Psoas muscle (tissue), 8 donors: ENCODE data around the gene COMMD8. TPM values are rescaled to one million over a fixed set of nuclear protein-coding genes. Genes with fewer than 3 reads are reported as not detected.
A peak's percentile ranks its signal among the peaks of the same experiment; 100 is the strongest.

Source experiments
- ATAC-seq, 4 donors: fragments of 200-7000 bp; cut with Tn5 transposase; one replicate each; pipeline ENCODE4 v1.9.1; 2020; ENCODE audit warnings: moderate library complexity in 3 of 4, mild to moderate bottlenecking in 2 of 4
- DNase-seq, 2 donors: peaks; one replicate each; pipeline ENCODE4 v3.0.0-alpha.2; 2020
- H3K27ac ChIP-seq: fragments of 200-600 bp; one replicate; pipeline ENCODE4 v1.8.0; 2022
- H3K27me3 ChIP-seq, 3 donors: fragments of 200-600 bp in 1 of 3; one replicate each; pipeline versions ENCODE4 v1.6.1 to v1.8.0; 2013 to 2022; ENCODE audit warnings: low read length in 2 of 3, mild to moderate bottlenecking in 2 of 3, moderate library complexity in 1 of 3; ENCODE audit not compliant: insufficient read depth in 3 of 3
- H3K36me3 ChIP-seq, 2 donors: fragments of 200-600 bp in 1 of 2; one replicate each; pipeline versions ENCODE4 v1.6.1 to v1.8.0; 2013 to 2022; ENCODE audit warnings: low read depth in 1 of 2, mild to moderate bottlenecking in 1 of 2, moderate library complexity in 1 of 2; ENCODE audit not compliant: insufficient read depth in 1 of 2
- H3K4me1 ChIP-seq: fragments of 200-600 bp; one replicate; pipeline ENCODE4 v1.8.0; 2022
- H3K4me3 ChIP-seq: fragments of 200-600 bp; one replicate; pipeline ENCODE4 v1.8.0; 2022; ENCODE audit warnings: mild to moderate bottlenecking
- H3K9me3 ChIP-seq: fragments of 200-600 bp; one replicate; pipeline ENCODE4 v1.8.0; 2022
- CTCF ChIP-seq: fragments of 200-600 bp; IDR thresholded peaks from one replicate; pipeline ENCODE4 v1.8.0; 2022; ENCODE audit warnings: antibody characterized with exemption
- WGBS, 3 donors: extraction: QIAGEN DNeasy Blood & Tissue Kit; methylation state at CpG; one replicate each; pipeline versions ENCODE4 v1.1.6 to v1.1.7; 2013; 5-methylcytosine and 5-hydroxymethylcytosine counted together
- intact Hi-C, 2 donors: fragments of 100-400 bp; cut with DNase I; formaldehyde crosslinking; loops; one replicate each; pipeline versions ENCODE4 v1.11.0 to v1.14.2; 2022
- long read RNA-seq, 2 donors: library from polyadenylated mRNA; unstranded; transcript quantifications; one replicate each; pipeline ENCODE4 v2.0.0, GENCODE V29; 2021
- polyA plus RNA-seq, 3 donors: library from polyadenylated mRNA; stranded (reverse); fragments of 200-250 nt; gene quantifications; one replicate each; pipeline ENCODE4 v1.2.3, GENCODE V29; 2013
- total RNA-seq, 4 donors: library from RNA; stranded (reverse); fragmentation: NEBNext Ultra II Directional in 2 of 4; extraction: Animal tissue kit (Norgen Biotek cat#: 25700) in 2 of 4; gene quantifications; one replicate each; pipeline versions ENCODE4 v1.2.1 to v1.2.4, GENCODE V29; 2021 to 2023
- donor health status: healthy with polysubstance abuse.
- donor health status: DM: no; HTN: no; CAD: no; lungs with moderate emphysema.
- donor health status: Bipolar disorder and iron deficiency.
- donor health status: healthy.
- donor health status: DM: yes; HTN: yes; CAD: no.
- donor health status: DM: no; HTN: no; CAD: no.
- donor health status: DM: no; HTN: no; CAD: no.
- donor health status: DM: yes; HTN: yes; CAD: no.

The COMMD8 gene
- total RNA-seq (1 to 10 TPM; 4.9 to 6.2 (median 5.7) TPM), polyA plus RNA-seq (10 to 100 TPM in 2 of 3 donors, 1 to 10 TPM in 1; 8.8 to 18.0 (median 12.7) TPM)
- long read RNA-seq, donor 1, partial matches to known transcripts, result 0 of 3 reads
- long read RNA-seq, donor 1, other reads (novel, unspliced or antisense), result 1 of 3 reads
- long read RNA-seq, donor 2, transcript COMMD8-201 (5 exons, 1,469 nt), result major isoform, 10 of 11 reads
- long read RNA-seq, donor 2, partial matches to known transcripts, result 1 of 11 reads
- long read RNA-seq, donor 2, other reads (novel, unspliced or antisense), result 0 of 11 reads

- H3K4me1 ChIP-seq, result no peaks in the 10 kb centered on the region
- H3K36me3 ChIP-seq, result peaks cover 0 to 18% of the 10 kb centered on the region in 2 donors
- H3K9me3 ChIP-seq, result no peaks in the 10 kb centered on the region
- DNase-seq (peak; percentile 95 to 97), ATAC-seq (peak; percentile 98 to 100 (median 100))
- peak within 1 kb of the TSS; percentile 93 for H3K4me3 ChIP-seq
- TF ChIP-seq CTCF, result peak; percentile 36
- WGBS, 3 donors, result 0 to 2% (median 1%) methylated on average over 50 to 51 of the region's 51 CpGs
- intact Hi-C loops, result loop anchor here in 1 of 2 donors (2.0 kb wide), 1 partner anchor 21 kb away; the partner anchor contains the start of gene ATP10D
- H3K27me3 ChIP-seq, result no peaks in the 10 kb centered on the region
- peak within 1 kb of the TSS; percentile 74 for H3K27ac ChIP-seq
Observed at GRCh38 chr4:47463235-47463956, at the start of gene COMMD8. Gene COMMD8 (minus strand): TSS chr4:47463702. CDS start chr4:47463651, 51 bp downstream.

- DNase-seq (no peak), ATAC-seq (no peak)
- H3K36me3 ChIP-seq, result no peaks in the 10 kb centered on the region
- TF ChIP-seq CTCF, result no peak
- whole genome bisulfite sequencing, 3 donors, result 41 to 61% (median 49%) methylated on average over 2 of the region's 2 CpGs
- no peaks in the 10 kb centered on the region for H3K9me3 ChIP-seq
- no peak overlapping the region for H3K4me3 ChIP-seq
- no peaks in the 10 kb centered on the region for H3K27me3 ChIP-seq
- no peaks in the 10 kb centered on the region for H3K4me1 ChIP-seq
- H3K27ac ChIP-seq, result no peak overlapping the region
- intact Hi-C loops, result no loop called here
Observed at GRCh38 chr4:47510506-47511143, 47.1 kb upstream of the COMMD8 start.

- H3K4me3 ChIP-seq, result no peak overlapping the region
- no peaks in the 10 kb centered on the region for H3K27me3 ChIP-seq
- WGBS, 3 donors, result 90 to 95% (median 94%) methylated on average over 3 of the region's 3 CpGs
- no peaks in the 10 kb centered on the region for H3K4me1 ChIP-seq
- intact Hi-C loops, result no loop called here
- TF ChIP-seq CTCF, result no peak
- ATAC-seq (no peak), DNase-seq (no peak)
- no peaks in the 10 kb centered on the region for H3K36me3 ChIP-seq
- no peaks in the 10 kb centered on the region for H3K9me3 ChIP-seq
- H3K27ac ChIP-seq, result no peak overlapping the region
Observed at GRCh38 chr4:47505666-47506065, 42.2 kb upstream of the COMMD8 start.

GRCh38 chr4:47505147-47505546 is 41.6 kb upstream of the COMMD8 start:
- ATAC-seq, result no peak
- no peak for TF ChIP-seq CTCF
- H3K9me3 ChIP-seq, result no peaks in the 10 kb centered on the region

More at GRCh38 chr4:47505147-47505546, 41.6 kb upstream of the COMMD8 start:
- H3K4me1 ChIP-seq, result no peaks in the 10 kb centered on the region
- H3K36me3 ChIP-seq, result no peaks in the 10 kb centered on the region
- WGBS, 3 donors, result 61 to 84% (median 78%) methylated on average over 3 of the region's 3 CpGs
- H3K4me3 ChIP-seq, result no peak overlapping the region
- no peak for DNase-seq
- no peak overlapping the region for H3K27ac ChIP-seq
- no peaks in the 10 kb centered on the region for H3K27me3 ChIP-seq
- intact Hi-C loops, result no loop called here
